HUES6 (cell line): ENCODE results near the gene BAIAP3.

Source experiments
- H3K27ac ChIP-seq: 2 replicates; pipeline ENCODE4 v1.7.0; 2013; ENCODE audit warnings: low read depth, mild to moderate bottlenecking, low read length, inconsistent platforms
- H3K27me3 ChIP-seq: 2 replicates; pipeline ENCODE4 v1.6.1; 2013; ENCODE audit warnings: low read length; ENCODE audit not compliant: control insufficient read depth, insufficient read depth
- H3K36me3 ChIP-seq: 2 replicates; pipeline ENCODE4 v1.6.1; 2013; ENCODE audit warnings: low read length; ENCODE audit not compliant: control insufficient read depth, insufficient read depth
- H3K4me1 ChIP-seq: 2 replicates; pipeline ENCODE4 v1.6.1; 2013; ENCODE audit warnings: low read length; ENCODE audit not compliant: control insufficient read depth, insufficient read depth
- H3K4me3 ChIP-seq: 2 replicates; pipeline ENCODE4 v1.5.1; 2013; ENCODE audit warnings: low read depth, low read length
- H3K9ac ChIP-seq: one replicate; pipeline ENCODE4 v1.6.1; 2013; ENCODE audit warnings: mild to moderate bottlenecking, low read length
- H3K9me3 ChIP-seq: 2 replicates; pipeline ENCODE4 v1.6.1; 2013; ENCODE audit warnings: low read depth, low read length; ENCODE audit not compliant: control insufficient read depth, insufficient read depth

BAIAP3 gene

DNA sequence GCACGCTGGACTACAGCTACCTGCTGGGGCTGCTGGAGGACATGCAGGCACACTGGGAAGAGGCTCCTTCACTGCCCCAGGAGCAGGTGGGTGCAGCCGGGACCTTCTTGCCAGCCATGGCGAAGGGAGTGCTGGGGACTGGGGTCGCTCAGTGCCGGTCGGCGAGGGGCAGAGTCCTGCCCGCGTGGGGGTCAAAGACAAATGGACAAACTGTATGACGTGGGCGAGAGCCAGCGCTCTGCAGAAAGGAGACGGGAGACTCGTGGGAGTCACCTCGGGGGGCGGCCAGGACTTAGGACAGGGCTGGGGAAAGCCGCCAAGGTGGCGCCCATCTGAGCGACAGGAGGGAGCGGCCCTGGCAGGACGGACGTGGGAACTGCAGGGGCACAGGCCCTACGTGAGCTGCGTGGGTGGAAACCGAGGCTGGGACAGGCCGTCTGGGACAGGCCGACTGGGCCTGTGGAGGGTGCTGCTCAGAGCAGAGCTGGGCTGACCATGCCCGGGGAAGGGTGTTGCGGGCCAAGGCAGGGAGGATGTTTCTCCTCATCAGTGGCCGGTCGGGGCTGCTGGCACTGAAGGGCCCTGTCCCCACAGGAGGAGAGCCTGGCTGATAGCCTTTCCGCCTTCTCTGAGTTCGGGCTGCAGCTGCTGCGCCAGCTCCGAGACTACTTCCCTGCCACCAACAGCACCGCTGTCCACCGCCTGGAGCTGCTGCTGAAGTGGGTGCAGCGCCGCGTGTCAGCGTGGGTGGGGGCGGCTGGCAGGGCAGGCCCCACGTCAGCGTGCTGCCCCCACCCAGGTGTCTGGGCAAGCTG, 10.2 kb downstream of the BAIAP3 start:
- H3K9ac ChIP-seq: no peak overlapping the region
- H3K4me1 ChIP-seq: peaks cover 9% of the 10 kb centered on the region; the same call in 1 of the 2 replicates
- no peak overlapping the region for H3K27ac ChIP-seq
- no peaks in the 10 kb centered on the region for H3K9me3 ChIP-seq
- H3K36me3 ChIP-seq: peaks cover 10% of the 10 kb centered on the region
- peaks cover 61% of the 10 kb centered on the region for H3K27me3 ChIP-seq
- peak overlapping the region; percentile 51 for H3K4me3 ChIP-seq

DNA sequence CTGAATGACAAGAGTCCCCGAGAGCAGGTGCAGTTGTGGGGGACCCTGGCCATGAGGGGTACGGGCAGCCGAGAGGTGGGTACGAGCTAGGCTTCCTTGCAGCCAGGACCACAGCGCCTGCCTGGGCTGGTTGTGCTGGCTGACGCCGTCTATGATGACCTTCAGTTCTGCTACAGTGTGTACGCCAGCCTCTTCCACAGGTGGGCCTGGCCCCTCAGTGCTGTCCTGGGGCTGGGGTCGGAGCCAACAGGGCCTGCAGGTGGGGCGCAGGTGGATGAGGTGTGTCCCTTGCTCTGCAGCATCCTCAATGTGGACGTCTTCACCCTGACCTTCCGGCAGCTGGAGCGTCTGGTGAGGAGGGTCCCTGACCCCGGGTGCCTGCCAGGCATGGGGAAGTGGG, 11.1 kb downstream of the BAIAP3 start:
- Histone ChIP-seq H3K36me3 (peaks cover 19% of the 10 kb centered on the region), H3K27me3 (peaks cover 52% of the 10 kb centered on the region), H3K4me1 (peaks cover 9% of the 10 kb centered on the region; the same call in 1 of the 2 replicates), H3K27ac (no peak overlapping the region), H3K9me3 (no peaks in the 10 kb centered on the region), H3K4me3 (no peak overlapping the region), H3K9ac (no peak overlapping the region)

DNA sequence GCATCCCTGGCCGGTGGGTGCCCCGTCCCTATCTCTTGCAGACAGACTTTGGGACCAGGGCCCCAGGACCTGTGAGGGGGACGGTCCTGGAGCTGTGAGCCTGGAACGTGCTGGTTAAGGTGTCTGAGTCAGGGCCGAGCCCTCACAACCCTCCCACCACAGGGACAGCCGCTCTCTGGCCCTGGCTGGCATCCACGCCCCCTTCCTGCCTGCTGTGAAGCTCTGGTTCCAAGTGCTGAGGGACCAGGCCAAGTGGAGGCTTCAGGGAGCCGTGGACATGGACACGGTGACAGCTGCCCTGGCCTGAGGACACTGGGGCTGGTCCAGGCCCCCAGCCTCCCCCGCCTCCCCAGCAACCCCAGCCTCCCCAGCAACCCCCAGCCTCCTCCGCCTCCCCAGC, 11.6 kb downstream of the BAIAP3 start:
- no peak overlapping the region for H3K9ac ChIP-seq
- H3K36me3 ChIP-seq: peaks cover 24% of the 10 kb centered on the region
- H3K4me3 ChIP-seq: no peak overlapping the region
- no peaks in the 10 kb centered on the region for H3K9me3 ChIP-seq
- peaks cover 47% of the 10 kb centered on the region for H3K27me3 ChIP-seq
- peaks cover 9% of the 10 kb centered on the region; the same call in 1 of the 2 replicates for H3K4me1 ChIP-seq
- H3K27ac ChIP-seq: no peak overlapping the region

DNA sequence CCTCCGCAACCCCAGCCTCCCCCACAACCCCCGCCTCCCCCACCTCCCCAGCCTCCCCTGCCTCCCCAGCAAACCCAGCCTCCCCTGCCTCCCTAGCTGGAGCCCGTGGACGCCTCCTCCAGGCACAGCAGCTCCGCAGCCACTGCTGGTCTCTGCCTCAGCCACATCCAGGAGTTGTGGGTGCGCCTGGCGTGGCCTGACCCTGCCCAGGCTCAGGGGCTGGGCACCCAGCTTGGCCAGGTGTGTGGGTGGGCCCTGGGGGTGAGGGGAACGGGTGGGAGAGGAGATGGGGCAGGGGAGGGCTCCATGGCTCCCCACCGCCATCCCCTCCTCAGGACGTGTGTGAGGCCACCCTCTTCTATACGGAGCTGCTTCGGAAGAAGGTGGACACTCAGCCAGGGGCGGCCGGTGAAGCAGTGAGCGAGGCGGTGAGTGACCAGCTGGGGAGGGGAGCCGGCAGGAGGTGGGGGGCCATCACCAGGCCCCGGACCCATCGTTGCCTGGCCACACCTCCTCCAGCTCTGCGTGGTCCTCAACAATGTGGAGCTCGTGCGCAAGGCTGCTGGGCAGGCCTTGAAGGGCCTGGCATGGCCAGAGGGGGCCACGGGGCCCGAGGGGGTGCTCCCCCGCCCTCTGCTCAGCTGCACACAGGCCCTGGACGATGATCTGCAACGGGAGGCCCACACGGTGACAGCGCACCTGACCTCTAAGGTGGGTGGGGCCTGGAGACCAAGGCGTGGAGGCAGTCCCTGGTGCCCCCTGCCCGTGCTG, 12.4 kb downstream of the BAIAP3 start:
- H3K27ac ChIP-seq: no peak overlapping the region
- no peak overlapping the region for H3K9ac ChIP-seq
- H3K36me3 ChIP-seq: peaks cover 30% of the 10 kb centered on the region
- no peaks in the 10 kb centered on the region for H3K9me3 ChIP-seq
- no peak overlapping the region for H3K4me3 ChIP-seq
- H3K4me1 ChIP-seq: peaks cover 13% of the 10 kb centered on the region
- peaks cover 39% of the 10 kb centered on the region for H3K27me3 ChIP-seq

DNA sequence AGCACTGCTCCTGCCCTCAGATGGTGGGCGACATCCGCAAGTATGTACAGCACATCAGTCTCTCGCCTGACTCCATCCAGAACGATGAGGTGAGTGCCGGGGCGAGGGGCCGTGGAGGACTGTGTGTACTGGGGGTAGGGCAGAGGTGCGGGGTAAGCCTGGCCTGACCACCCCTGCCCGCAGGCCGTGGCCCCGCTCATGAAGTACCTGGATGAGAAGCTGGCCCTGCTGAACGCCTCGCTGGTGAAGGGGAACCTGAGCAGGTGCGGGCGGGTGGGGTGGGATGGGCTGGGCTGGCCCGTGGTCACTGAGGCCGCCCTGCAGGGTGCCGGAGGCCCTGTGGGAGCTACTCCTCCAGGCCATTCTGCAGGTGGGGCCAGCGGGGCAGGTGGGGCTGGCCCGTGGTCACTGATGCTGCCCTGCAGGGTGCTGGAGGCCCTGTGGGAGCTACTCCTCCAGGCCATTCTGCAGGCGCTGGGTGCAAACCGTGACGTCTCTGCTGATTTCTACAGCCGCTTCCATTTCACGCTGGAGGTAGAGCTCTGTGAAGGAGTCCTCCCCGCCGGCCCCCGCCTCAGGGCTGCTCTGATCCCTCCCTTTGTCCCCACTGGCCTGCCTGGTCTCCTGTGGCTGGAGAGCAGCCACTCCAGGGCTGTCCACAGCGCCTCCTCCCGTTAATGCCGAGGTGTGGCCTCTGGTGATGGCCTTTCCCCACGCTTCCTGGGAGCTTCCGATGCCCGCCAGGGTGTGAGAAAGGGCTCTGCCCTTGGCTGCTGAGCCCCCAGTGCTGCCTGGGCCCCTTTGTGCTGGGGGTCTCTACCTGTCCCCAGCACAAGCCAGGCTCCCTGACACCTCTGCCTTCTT, 13.2 kb downstream of the BAIAP3 start:
- Histone ChIP-seq H3K4me3 (no peak overlapping the region), H3K9ac (no peak overlapping the region), H3K9me3 (no peaks in the 10 kb centered on the region), H3K27me3 (peaks cover 31% of the 10 kb centered on the region), H3K36me3 (peaks cover 30% of the 10 kb centered on the region), H3K4me1 (peaks cover 16% of the 10 kb centered on the region), H3K27ac (no peak overlapping the region)

DNA sequence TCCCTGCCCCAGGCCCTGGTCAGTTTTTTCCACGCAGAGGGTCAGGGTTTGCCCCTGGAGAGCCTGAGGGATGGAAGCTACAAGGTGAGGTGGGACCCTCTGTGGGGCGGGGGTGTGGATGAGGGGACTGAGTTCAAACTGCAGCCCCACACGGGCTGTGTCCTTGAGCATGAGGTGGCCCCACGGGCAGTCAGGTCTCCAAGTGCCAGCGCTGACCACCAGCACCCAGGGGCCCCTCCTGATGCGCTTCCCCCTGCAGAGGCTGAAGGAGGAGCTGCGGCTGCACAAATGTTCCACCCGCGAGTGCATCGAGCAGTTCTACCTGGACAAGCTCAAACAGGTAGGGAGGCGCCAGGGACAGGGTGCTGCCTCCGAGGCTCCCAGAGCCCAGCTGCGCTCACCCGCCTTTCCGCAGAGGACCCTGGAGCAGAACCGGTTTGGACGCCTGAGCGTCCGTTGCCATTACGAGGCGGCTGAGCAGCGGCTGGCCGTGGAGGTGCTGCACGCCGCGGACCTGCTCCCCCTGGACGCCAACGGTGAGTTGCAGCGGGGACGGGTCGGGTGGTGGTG, 13.9 kb downstream of the BAIAP3 start:
- no peak overlapping the region for H3K4me3 ChIP-seq
- peaks cover 13% of the 10 kb centered on the region for H3K4me1 ChIP-seq
- peaks cover 24% of the 10 kb centered on the region for H3K27me3 ChIP-seq
- no peak overlapping the region for H3K27ac ChIP-seq
- H3K9ac ChIP-seq: no peak overlapping the region
- H3K9me3 ChIP-seq: no peaks in the 10 kb centered on the region
- H3K36me3 ChIP-seq: peaks cover 30% of the 10 kb centered on the region

DNA sequence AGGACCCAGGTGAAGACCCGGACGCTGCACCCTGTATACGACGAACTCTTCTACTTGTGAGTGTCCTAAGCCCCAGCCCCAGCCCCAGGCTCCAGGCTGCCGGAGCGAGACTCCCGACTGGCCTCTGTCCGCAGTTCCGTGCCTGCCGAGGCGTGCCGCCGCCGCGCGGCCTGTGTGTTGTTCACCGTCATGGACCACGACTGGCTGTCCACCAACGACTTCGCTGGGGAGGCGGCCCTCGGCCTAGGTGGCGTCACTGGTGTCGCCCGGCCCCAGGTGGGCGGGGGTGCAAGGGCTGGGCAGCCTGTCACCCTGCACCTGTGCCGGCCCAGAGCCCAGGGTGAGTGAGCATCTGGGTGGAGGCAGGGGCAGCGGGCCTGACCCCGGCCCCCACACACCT, 14.5 kb downstream of the BAIAP3 start:
- Histone ChIP-seq H3K27ac (no peak overlapping the region), H3K4me3 (no peak overlapping the region), H3K9ac (no peak overlapping the region), H3K36me3 (peaks cover 30% of the 10 kb centered on the region), H3K27me3 (peaks cover 19% of the 10 kb centered on the region), H3K9me3 (no peaks in the 10 kb centered on the region), H3K4me1 (peaks cover 12% of the 10 kb centered on the region)

DNA sequence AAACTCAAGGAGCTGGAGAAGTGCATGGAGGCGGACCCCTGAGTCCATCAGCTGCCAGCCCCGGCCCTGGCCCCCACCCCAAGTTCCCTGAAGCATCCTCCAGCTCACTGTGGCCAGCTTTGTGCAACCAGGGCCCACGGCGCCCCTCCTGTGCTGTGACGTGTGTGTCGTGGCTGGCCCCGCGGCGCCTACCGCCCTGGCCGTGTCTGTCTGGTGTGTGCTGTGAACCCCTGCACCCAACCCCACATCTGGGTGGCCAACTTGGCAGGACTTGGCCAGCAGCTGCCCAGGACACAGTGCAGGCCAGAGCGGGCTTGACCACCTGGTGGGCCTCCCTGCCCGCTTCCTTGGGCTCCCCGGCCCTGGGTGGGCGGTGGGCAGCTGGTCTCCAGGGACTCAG, 15.0 kb downstream of the BAIAP3 start:
- H3K36me3 ChIP-seq: peaks cover 30% of the 10 kb centered on the region
- no peak overlapping the region for H3K4me3 ChIP-seq
- H3K27me3 ChIP-seq: peaks cover 17% of the 10 kb centered on the region
- no peaks in the 10 kb centered on the region for H3K9me3 ChIP-seq
- H3K9ac ChIP-seq: no peak overlapping the region
- H3K4me1 ChIP-seq: peaks cover 12% of the 10 kb centered on the region
- H3K27ac ChIP-seq: no peak overlapping the region

DNA sequence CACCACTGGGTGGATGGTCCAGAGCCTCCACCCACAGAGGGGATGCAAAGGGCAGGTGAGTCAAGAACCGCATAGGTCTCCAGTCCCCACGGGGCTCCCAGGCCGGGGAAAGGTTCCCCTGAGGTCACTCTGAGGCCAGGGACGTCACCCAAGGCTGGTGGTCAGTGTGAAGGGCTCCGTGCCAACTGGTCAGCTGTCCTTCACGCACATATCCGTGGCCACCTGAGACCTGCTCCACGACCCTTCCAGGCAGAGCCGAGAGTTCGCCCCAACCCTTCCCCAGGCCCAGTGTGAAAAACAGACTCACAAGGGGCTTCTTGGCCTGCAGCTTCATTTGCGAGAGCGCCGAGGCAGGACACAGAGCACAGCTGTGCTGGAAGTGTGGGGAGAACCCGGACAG, 15.5 kb downstream of the BAIAP3 start:
- H3K27ac ChIP-seq: no peak overlapping the region
- H3K9ac ChIP-seq: no peak overlapping the region
- H3K9me3 ChIP-seq: no peaks in the 10 kb centered on the region
- peaks cover 30% of the 10 kb centered on the region for H3K36me3 ChIP-seq
- H3K4me1 ChIP-seq: peaks cover 9% of the 10 kb centered on the region
- peaks cover 12% of the 10 kb centered on the region for H3K27me3 ChIP-seq
- no peak overlapping the region for H3K4me3 ChIP-seq

DNA sequence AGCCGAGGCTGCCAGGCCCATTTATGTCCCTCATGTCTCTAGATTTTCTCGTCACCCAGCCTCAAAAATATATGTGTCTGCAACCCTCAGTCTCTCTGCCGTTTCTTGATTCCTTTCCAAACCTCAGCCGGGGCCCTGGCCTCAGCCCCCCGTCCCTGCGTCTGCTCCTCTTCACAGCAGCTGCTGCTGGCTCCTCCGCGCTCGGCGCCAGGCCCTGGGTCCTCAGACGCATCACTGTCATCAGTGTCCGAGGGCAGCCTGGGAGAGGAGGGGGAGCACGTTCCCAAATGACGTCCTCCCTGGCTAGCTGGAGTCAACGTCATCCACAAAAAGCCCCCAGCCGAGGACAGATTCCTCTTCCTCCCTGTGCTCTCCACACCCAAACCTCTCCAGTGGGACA, 15.9 kb downstream of the BAIAP3 start:
- H3K4me3 ChIP-seq: no peak overlapping the region
- H3K36me3 ChIP-seq: peaks cover 30% of the 10 kb centered on the region
- peaks cover 9% of the 10 kb centered on the region for H3K4me1 ChIP-seq
- H3K27me3 ChIP-seq: peaks cover 8% of the 10 kb centered on the region
- no peak overlapping the region for H3K27ac ChIP-seq
- H3K9me3 ChIP-seq: no peaks in the 10 kb centered on the region
- H3K9ac ChIP-seq: no peak overlapping the region
